Thyroid gland (tissue), 4 donors: Measurements from ENCODE around the gene MORN4. TPM values are rescaled to one million over a fixed set of nuclear protein-coding genes. Genes with fewer than 3 reads are reported as not detected.
"Not testable (repeated sequence)": the region's sequence is repeated elsewhere in the genome, so short reads cannot be mapped to it uniquely, and the experiment has no call there.

ENCODE experiments used
- DNase-seq, 2 donors: peaks; one replicate each; pipeline ENCODE4 v3.0.0-alpha.2; 2019
- H3K27ac ChIP-seq, 3 donors: fragments of 200-600 bp; sonication (generic); 1 replicate in 2 of 3; 2 replicates in 1 of 3; pipeline ENCODE4 v1.5.1; 2016 to 2019; ENCODE audit warnings: mild to moderate bottlenecking in 1 of 3, moderate library complexity in 1 of 3
- H3K27me3 ChIP-seq: fragments of 200-600 bp; sonication (generic); one replicate; pipeline ENCODE4 v1.5.1; 2019
- H3K36me3 ChIP-seq, 2 donors: fragments of 200-600 bp; sonication (generic); one replicate each; pipeline ENCODE4 v1.5.1; 2016 to 2019
- H3K4me1 ChIP-seq, 2 donors: fragments of 200-600 bp; sonication (generic); one replicate each; pipeline ENCODE4 v1.5.1; 2017 to 2019
- H3K4me3 ChIP-seq, 3 donors: fragments of 200-600 bp; sonication (generic); replicated peaks in 1 of 3; 1 replicate in 2 of 3; 2 replicates in 1 of 3; pipeline ENCODE4 v1.5.1; 2016; ENCODE audit warnings: mild to moderate bottlenecking in 1 of 3
- H3K9me3 ChIP-seq: fragments of 200-600 bp; sonication (generic); one replicate; pipeline ENCODE4 v1.5.1; 2017
- POLR2A ChIP-seq, 2 donors: fragments of 450-650 bp; IDR thresholded peaks; one replicate each; pipeline ENCODE4 v1.6.1; 2017; ENCODE audit warnings: antibody characterized with exemption in 2 of 2, mild to moderate bottlenecking in 2 of 2, moderate library complexity in 1 of 2
- WGBS, 2 donors: methylation state at CpG; one replicate each; pipeline ENCODE4 v1.1.5; 2017; 5-methylcytosine and 5-hydroxymethylcytosine counted together
- intact Hi-C: fragments of 100-400 bp; cut with DNase I; formaldehyde crosslinking; loops from one replicate; pipeline ENCODE4 v1.15.1; 2023
- total RNA-seq, 4 donors: library from RNA; depleted of rRNA; stranded (reverse); fragments of >200 nt; gene quantifications; one replicate each; pipeline ENCODE4 v1.2.3, GENCODE V29; 2016
- TF ChIP-seq, protein P1 (sequence below), 6 experiments: fragments of 200-600 bp in 3 of 6; fragments of 450-650 bp in 3 of 6; sonication (generic) in 3 of 6; IDR thresholded peaks; one replicate each; pipeline ENCODE4 v1.5.1; 2016 to 2019; ENCODE audit warnings: antibody characterized with exemption in 6 of 6, mild to moderate bottlenecking in 2 of 6, inconsistent platforms in 1 of 6, moderate library complexity in 1 of 6

MORN4 gene
- total RNA-seq, 4 donors from 2014 or later, result 4.6 to 18.9 (median 9.7) TPM

- Histone ChIP-seq H3K27ac (no peak overlapping the region), H3K4me3 (no peak overlapping the region), H3K27me3 (no peaks in the 10 kb centered on the region), H3K4me1 (peaks cover 5 to 6% of the 10 kb centered on the region in 2 donors), H3K36me3 (no peaks in the 10 kb centered on the region), H3K9me3 (no peaks in the 10 kb centered on the region)
- no peak for TF ChIP-seq POLR2A (IDR thresholded peaks at IDR 0.05)
- TF ChIP-seq, protein P1, sequence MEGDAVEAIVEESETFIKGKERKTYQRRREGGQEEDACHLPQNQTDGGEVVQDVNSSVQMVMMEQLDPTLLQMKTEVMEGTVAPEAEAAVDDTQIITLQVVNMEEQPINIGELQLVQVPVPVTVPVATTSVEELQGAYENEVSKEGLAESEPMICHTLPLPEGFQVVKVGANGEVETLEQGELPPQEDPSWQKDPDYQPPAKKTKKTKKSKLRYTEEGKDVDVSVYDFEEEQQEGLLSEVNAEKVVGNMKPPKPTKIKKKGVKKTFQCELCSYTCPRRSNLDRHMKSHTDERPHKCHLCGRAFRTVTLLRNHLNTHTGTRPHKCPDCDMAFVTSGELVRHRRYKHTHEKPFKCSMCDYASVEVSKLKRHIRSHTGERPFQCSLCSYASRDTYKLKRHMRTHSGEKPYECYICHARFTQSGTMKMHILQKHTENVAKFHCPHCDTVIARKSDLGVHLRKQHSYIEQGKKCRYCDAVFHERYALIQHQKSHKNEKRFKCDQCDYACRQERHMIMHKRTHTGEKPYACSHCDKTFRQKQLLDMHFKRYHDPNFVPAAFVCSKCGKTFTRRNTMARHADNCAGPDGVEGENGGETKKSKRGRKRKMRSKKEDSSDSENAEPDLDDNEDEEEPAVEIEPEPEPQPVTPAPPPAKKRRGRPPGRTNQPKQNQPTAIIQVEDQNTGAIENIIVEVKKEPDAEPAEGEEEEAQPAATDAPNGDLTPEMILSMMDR (IDR thresholded peaks at IDR 0.05), result no peak
- WGBS, 2 donors, result 87 to 88% methylated on average over 9 of the region's 9 CpGs
- intact Hi-C loops, result no loop called here
- no peak for DNase-seq
Observed at GRCh38 chr10:97580421-97581367, 52.6 kb downstream of the MORN4 start.

DNA sequence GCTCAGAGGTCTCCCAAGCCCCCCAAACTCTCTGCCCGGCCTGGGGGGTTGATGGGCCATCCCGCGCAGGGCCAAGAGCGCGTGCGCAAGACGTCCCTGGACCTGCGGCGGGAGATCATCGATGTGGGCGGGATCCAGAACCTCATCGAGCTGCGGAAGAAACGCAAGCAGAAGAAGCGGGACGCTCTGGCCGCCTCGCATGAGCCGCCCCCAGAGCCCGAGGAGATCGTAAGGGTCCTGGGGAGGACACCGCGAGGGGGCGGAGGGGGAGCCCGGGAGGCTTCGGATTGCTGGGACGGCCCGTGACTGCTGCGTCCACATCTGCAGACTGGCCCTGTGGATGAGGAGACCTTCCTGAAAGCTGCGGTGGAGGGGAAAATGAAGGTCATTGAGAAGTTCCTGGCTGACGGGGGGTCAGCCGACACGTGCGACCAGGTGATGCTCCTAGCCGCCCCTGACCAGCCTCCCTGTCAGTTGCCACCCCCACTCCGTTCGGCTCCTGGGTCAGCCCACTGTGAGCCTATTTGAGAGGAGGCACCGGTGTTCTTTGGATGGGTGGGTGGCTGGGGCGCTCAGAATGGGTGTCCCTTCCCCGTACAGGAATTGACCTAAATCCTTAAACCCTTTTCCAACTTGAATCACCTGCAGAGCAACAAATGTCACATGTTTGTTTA lies 55.0 kb downstream of the MORN4 start:
- intact Hi-C loops, result no loop called here
- Histone ChIP-seq H3K36me3 (no peaks in the 10 kb centered on the region), H3K9me3 (no peaks in the 10 kb centered on the region), H3K27ac (no peak overlapping the region), H3K4me3 (no peak overlapping the region), H3K27me3 (no peaks in the 10 kb centered on the region), H3K4me1 (peaks cover 10 to 12% of the 10 kb centered on the region in 2 donors)
- TF ChIP-seq POLR2A (IDR thresholded peaks at IDR 0.05), result no peak
- TF ChIP-seq, protein P1 (IDR thresholded peaks at IDR 0.05), result no peak
- DNase-seq, result no peak
- 70 to 74% methylated on average over 32 of the region's 40 CpGs for WGBS, 2 donors

- H3K9me3 ChIP-seq, result no peaks in the 10 kb centered on the region
- H3K4me1 ChIP-seq, result peaks cover 10 to 13% of the 10 kb centered on the region in 2 donors
- no peak overlapping the region for H3K4me3 ChIP-seq
- DNase-seq, result no peak
- H3K36me3 ChIP-seq, result no peaks in the 10 kb centered on the region
- intact Hi-C loops, result no loop called here
- H3K27me3 ChIP-seq, result no peaks in the 10 kb centered on the region
- no peak overlapping the region for H3K27ac ChIP-seq
- TF ChIP-seq, protein P1 (IDR thresholded peaks at IDR 0.05), result no peak
- no peak for TF ChIP-seq POLR2A (IDR thresholded peaks at IDR 0.05)
- WGBS, 2 donors, result 73 to 86% methylated on average over 4 to 8 of the region's 9 CpGs
Observed at GRCh38 chr10:97577701-97578100, 55.6 kb downstream of the MORN4 start.

GRCh38 chr10:97576487-97576886 lies 56.8 kb downstream of the MORN4 start:
- DNase-seq, intact Hi-C loops, H3K27ac ChIP-seq, H3K9me3 ChIP-seq, H3K4me3 ChIP-seq, H3K36me3 ChIP-seq, H3K27me3 ChIP-seq: not testable (repeated sequence)
- 31 to 35% methylated on average over 5 of the region's 5 CpGs for WGBS, 2 donors
- peaks cover 16 to 21% of the 10 kb centered on the region in 2 donors for H3K4me1 ChIP-seq

- H3K4me1 ChIP-seq, result peaks cover 16 to 21% of the 10 kb centered on the region in 2 donors
- H3K27me3 ChIP-seq, result no peaks in the 10 kb centered on the region
- H3K36me3 ChIP-seq, result peaks cover 3 to 6% of the 10 kb centered on the region in 2 donors
- TF ChIP-seq POLR2A (IDR thresholded peaks at IDR 0.05), result no peak
- TF ChIP-seq, protein P1 (IDR thresholded peaks at IDR 0.05), result no peak
- no peak overlapping the region for H3K4me3 ChIP-seq
- no peak for DNase-seq
- WGBS, 2 donors, result 89 to 91% methylated on average over 6 of the region's 6 CpGs
- intact Hi-C loops, result no loop called here
- H3K9me3 ChIP-seq, result no peaks in the 10 kb centered on the region
- H3K27ac ChIP-seq, result peak overlapping the region; percentile 57 to 77 (median 67)
Observed at GRCh38 chr10:97575127-97575668, 58.1 kb downstream of the MORN4 start.
